GM18526 (cell line): ENCODE measurements around the gene CHRNB2.

ENCODE experiments used
- POLR2A ChIP-seq: IDR thresholded peaks from 3 replicates; pipeline ENCODE4 v1.6.1; 2011; ENCODE audit not compliant: insufficient read length; ENCODE audit errors: extremely low read depth

Gene CHRNB2

DNA sequence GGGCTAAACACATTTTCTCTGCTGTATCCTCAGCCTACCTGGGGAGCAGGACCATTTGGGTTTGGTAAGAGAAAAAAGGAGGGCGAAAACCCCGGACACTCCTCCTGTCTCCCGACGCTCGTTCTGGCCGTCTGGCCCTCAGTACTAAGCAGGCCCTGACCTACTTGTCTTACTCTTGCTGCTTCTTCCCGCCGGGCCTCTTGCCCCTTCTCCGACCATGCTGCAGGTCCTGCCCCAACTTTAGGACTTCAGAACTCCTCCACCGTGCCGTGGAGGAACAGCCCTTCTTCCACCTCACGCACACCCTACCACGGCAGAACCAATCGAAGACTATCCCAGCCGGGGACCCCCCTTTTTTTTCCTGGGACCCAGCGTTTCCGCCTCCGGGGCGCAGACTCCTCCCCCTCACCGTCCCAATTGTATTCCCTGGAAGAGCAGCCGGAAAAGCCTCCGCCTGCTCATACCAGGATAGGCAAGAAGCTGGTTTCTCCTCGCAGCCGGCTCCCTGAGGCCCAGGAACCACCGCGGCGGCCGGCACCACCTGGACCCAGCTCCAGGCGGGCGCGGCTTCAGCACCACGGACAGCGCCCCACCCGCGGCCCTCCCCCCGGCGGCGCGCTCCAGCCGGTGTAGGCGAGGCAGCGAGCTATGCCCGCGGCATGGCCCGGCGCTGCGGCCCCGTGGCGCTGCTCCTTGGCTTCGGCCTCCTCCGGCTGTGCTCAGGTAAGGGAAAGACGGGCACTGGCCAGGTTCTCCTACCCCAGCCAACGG is at the start of gene CHRNB2:
TSS of gene CHRNB2 (plus strand) at position 393 of the 771 bp plus-strand sequence. CDS start at position 660, 267 bp downstream.
- no peak for TF ChIP-seq POLR2A

- TF ChIP-seq POLR2A: no peak
These were observed 48.0 kb upstream of the CHRNB2 start for GRCh38 chr1:154519591-154519991.

GRCh38 chr1:154520333-154520732 is 47.2 kb upstream of the CHRNB2 start:
- no peak for TF ChIP-seq POLR2A

DNA sequence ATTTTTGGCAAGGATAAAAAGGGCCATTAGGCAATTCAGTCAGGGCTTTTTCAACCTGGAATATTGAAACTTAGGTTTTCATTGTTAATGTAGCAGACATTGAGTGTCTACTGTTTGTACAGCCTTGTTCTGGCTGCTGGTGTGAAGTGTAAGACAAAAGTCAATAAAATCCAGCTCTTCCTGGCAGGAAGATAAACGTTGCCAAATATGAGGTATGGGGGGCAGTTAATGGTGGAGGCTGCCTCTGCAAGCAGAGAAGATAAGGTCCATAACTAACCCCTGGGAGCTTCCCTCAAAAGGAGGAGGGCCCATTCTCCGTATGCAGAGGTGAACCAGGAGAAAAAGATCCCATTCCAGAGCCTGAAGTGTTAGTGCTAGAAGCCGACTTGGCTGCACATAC is 45.9 kb upstream of the CHRNB2 start:
- no peak for TF ChIP-seq POLR2A

DNA sequence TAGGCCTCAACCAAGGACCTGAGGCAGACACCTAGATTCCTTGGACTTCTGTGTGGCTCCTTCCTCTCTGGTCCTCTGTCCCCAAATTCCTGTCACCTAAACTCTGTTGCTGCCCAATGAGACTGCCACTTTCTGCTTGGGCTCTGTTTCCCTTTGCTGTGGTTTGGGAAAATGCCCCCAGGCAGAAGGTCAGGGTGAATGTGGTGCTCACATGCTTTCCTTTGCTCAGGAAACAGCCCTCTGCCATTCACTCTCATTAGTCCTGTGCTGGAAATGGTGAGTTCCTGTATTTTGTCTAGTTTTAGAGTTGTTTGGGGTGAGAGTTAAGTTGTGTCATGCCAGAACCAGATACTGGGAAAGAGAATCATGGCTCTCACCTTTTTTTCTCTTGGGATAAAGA is 42.7 kb upstream of the CHRNB2 start:
- no peak for TF ChIP-seq POLR2A

DNA sequence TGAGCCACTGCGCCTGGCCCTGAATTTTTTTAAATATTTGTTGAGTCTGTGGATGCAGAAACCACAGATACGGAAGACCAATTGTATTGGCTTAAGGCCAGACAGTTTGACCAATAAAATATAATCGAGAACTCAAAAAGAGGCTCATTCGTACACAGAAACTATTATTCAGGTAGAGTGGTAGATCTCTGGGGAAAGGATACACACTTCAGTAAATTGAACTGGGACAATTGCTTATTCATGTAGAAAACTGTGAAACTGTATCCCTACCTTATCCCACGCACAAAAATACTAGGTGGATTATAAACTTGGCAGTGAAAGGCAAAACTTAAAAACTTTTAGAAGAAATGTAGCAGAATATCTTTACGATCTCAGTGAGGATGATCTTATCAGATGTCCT is 40.4 kb upstream of the CHRNB2 start:
- no peak for TF ChIP-seq POLR2A

- no peak for TF ChIP-seq POLR2A
These were observed 38.3 kb upstream of the CHRNB2 start for GRCh38 chr1:154529308-154529707.

DNA sequence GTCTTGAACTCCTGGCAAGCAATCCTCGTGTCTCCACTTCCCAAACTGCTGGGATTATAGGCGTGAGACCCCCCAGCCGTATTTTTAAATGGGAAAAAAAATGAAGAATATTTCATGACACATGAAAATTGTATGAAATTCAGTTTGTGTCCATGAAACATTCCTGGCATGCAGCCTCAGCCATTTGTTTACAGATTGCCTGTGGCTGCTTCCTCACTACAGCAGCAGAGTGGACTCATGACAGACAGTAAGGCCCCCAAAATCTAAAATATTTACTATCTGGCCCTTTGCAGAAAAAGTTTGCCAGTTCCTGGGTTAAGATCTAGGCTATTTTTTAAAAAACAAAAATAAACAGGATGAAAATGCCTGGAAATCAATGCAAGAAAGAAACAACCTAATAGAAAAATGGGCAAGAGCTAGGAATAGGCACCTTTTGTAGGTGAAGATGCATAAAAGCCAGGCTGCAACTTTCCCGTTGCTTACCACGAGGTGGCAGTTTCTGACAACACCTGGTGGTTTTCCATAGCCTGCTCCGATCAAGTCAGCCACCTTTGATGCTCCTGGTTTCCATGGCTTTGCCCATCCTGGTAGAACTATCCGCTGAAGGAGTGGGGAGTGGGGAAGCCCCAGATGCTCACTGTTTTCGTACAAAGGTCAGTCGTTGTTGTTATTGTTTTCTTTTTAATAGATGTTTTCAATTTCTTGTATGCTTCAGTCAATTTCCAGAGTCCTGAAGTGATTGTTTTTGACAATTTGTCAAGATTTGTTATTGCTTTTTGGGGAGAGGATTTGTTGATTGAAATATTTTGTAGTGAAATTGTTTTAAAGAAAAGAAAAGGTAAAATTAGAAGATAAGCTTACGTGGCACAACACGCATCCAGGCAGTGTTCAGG is 33.4 kb upstream of the CHRNB2 start:
- no peak for TF ChIP-seq POLR2A

DNA sequence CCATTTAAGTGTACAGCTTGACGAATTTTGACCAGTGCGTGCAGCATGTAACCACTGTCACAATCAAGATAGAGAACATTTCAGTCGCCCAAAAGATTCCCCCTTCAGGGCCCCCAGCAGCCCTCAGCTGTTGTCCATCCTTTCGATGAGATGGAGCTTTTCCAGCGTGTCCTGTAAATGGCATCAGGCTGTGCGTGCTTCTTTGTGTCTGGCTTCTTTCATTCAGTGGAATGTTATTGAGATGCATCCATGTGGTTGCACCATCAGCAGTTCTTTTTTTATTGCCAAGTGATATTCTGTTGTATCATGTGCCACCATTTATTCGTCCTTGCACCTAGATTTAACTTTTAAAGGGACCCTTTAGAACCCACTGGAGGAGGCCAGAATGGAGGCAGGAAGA is 31.0 kb upstream of the CHRNB2 start:
- TF ChIP-seq POLR2A: no peak

GRCh38 chr1:154539486-154540483 is 27.8 kb upstream of the CHRNB2 start:
- TF ChIP-seq POLR2A: no peak

GRCh38 chr1:154541231-154541630 is 26.3 kb upstream of the CHRNB2 start:
- TF ChIP-seq POLR2A: no peak

DNA sequence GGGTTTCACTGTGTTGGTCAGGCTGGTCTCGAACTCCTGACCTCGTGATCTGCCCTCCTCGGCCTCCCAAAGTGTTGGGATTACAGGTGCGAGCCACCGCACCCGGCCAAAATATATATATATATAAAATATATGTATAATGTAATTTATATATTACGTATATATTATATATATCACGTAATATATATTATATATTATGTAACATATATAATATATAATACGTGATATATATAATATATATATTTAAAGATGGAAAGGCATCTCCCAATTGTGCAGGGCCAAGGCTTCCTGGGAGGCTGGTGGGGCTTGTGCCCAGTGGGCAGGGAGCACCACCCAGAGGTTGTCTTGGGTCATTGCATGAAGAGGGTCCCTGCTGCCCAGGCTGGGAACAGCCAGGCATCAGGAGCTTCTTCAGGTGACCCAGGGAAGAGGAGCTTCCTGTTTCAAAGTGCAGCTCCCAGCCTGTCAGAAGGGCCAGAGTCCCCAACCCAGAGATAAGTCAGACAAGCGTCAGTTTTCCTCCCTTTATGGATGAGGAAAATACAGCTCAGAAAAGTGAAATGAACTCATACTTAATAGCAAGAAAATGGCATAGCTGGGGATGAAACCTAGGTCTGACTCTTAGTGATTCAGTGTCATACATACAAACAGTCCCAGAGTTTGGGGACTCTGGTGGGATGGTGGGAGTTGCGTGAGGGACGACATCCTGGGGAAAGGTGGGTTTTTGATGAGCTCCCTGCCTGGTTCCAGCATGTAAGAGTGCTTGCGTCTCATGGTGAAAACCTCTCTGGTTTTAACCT is 21.1 kb upstream of the CHRNB2 start:
- TF ChIP-seq POLR2A: no peak

GRCh38 chr1:154547105-154547732 is 20.4 kb upstream of the CHRNB2 start:
- no peak for TF ChIP-seq POLR2A

- no peak for TF ChIP-seq POLR2A
These were observed 19.6 kb upstream of the CHRNB2 start for GRCh38 chr1:154548028-154548427.
